H1 (cell line): ENCODE measurements around the gene PTTG1IP. TPM values are rescaled to one million over a fixed set of nuclear protein-coding genes. Genes with fewer than 3 reads are reported as not detected.

Experiments used
- CHD7 ChIP-seq: fragments of 300-600 bp; sonication (generic); IDR thresholded peaks from 2 replicates; pipeline ENCODE4 v1.7.1; 2012; ENCODE audit warnings: low read length, moderate library complexity, mild to moderate bottlenecking, inconsistent platforms; ENCODE audit not compliant: insufficient replicate concordance
- JUN ChIP-seq: IDR thresholded peaks from 2 replicates; pipeline ENCODE4 v1.6.1; 2011; ENCODE audit warnings: low read depth, mild to moderate bottlenecking, improper control_type of control experiment, low read length
- SUZ12 ChIP-seq: fragments of 200-600 bp; sonication (generic); IDR thresholded peaks from 2 replicates; pipeline ENCODE4 v1.6.1; 2012; ENCODE audit warnings: mild to moderate bottlenecking, inconsistent platforms, low read length, moderate library complexity, mixed read lengths
- polyA plus RNA-seq, 7 experiments: library from polyadenylated mRNA; depleted of rRNA in 3 of 7; stranded (reverse) in 5 of 7; unstranded in 2 of 7; fragments of >200 nt in 5 of 7; fragments of 200-250 nt in 2 of 7; gene quantifications; 1 replicate in 5 of 7; 2 replicates in 1 of 7; 4 replicates in 1 of 7; pipeline versions ENCODE4 v1.2.1 to v1.2.3, GENCODE V29; 2011 to 2013; ENCODE audit warnings: missing spikeins in 2 of 7, mixed read lengths in 2 of 7
- total RNA-seq: library from RNA; stranded (reverse); fragmentation: NEBNext Ultra II Directional; extraction: Animal tissue kit (Norgen Biotek cat#: 25700); gene quantifications from 2 replicates; pipeline ENCODE4 v1.2.1, GENCODE V29; 2021

The PTTG1IP gene
- total and polyA plus RNA-seq, 2 of the 8 experiments (the other 6 are each of a cell fraction or from before 2014, with no cell fraction given), result 90.8 to 130 TPM

GRCh38 chr21:44894687-44895302 is 21.3 kb upstream of the PTTG1IP start (continued):
- TF ChIP-seq JUN (no peak), CHD7 (no peak), SUZ12 (no peak)
- TF ChIP-seq, all 59 proteins: peak for 0
